ENCODE measurements around the gene LCN2.
"Not testable (repeated sequence)": the region's sequence is repeated elsewhere in the genome, so short reads cannot be mapped to it uniquely, and the experiment has no call there.

LCN2 gene

DNA sequence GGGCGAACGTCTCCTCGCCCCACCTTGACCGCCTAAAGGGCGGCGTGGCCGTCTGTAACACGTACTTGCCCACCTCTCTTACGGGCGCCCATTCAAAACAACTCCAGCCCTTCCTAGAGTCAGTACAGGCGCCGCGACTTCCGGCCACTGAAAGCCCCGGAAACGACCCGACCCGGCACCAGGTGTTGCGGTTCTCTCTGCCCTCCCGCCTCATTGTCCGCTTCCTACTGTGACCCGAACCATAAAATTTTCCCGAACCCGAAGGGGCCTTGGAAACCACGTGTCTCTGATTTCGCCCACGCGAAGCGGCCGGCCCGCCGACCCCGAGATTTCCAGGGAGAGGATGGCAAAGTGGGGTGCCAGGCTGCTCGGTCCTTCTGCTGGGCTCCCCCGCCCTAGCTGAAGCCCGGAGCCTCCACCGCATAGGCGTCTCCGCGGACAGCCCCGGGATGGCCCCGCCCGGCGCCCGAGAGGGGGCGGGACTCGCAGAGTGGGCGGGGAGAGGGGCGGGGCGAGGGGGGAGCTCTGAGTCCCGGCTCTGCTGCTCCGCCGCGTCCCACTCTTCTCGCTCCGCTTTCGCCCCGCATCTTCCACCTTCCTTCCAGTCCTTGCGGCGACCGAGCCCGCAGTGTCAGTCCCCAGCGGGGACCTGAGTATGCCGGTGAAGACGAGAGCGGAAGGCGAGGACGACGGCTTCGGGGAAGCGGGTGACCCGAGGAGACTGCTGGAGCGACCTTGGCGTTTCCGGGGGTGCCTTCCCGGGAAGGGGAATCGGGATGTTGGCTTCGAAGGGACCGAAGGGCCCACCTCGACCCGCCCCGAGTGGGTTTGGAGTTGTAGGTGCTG lies 21.0 kb upstream of the LCN2 start:
- DNase-seq (ENCODE audit: low read depth in 2 of 2, low spot score in 1 of 2): peak; percentile 65 to 66

DNA sequence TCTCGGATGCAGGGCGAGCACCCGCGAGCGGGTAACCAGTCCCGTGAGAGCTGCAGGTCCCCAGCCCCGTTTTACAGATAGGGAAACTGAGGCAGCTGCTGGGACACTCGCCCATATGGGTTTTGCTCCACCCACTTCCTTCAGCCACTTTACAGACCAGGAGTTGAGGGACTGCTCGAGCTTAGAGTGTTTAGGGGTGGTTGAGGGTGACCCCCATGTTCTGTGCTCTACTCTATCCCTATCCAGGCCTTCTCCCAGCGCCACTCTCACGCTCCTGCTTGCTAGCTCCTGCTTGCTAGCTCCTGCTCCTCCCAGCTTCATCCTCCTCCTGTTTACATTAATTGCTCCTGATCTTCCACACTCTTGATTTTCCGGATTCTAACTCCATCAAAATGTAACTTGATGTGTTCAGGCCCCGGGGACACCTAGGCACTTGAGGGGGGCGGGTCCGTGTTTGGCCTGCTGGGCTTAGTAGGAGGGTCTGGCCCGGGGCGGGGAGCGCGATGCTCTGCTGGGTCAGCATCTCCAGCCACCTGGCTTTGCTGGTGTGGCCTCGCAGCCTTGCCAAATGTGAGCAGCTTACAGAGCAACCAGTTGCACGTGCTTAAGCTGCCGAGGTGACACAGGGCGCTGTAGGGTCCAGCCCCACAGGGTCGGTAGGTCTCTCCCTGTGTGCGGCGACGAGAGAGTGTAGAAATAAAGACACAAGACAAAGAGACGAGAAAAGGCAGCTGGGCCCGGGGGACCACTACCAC lies 20.2 kb upstream of the LCN2 start:
- no peak for DNase-seq (ENCODE audit: low read depth in 2 of 2, low spot score in 1 of 2)

- DNase-seq (ENCODE audit: low read depth in 2 of 2, low spot score in 1 of 2): peak in 1 of 2 donors; percentile 27
These were observed 19.2 kb upstream of the LCN2 start for GRCh38 chr9:128129976-128130590.

DNA sequence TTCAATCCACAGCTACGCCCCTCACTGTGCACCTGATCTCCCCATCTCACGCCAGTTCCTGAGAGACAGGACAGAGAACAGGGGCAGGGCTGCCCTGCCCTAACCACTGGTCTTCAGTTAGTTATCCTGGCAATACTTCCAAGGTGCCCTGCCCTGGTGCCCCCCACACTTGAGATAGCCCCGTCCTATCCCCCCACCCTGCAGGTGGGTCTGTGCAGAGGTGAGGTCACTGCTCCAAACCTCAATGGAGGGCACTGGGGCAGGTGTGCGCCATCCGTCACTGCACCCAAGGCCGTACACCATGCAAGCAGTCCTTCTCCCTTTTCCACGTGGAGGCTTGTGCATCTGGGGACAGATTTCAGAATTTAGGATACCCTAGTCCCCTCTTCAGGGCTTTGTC lies 18.6 kb upstream of the LCN2 start:
- not testable (repeated sequence) for DNase-seq (ENCODE audit: low read depth in 2 of 2, low spot score in 1 of 2)

DNA sequence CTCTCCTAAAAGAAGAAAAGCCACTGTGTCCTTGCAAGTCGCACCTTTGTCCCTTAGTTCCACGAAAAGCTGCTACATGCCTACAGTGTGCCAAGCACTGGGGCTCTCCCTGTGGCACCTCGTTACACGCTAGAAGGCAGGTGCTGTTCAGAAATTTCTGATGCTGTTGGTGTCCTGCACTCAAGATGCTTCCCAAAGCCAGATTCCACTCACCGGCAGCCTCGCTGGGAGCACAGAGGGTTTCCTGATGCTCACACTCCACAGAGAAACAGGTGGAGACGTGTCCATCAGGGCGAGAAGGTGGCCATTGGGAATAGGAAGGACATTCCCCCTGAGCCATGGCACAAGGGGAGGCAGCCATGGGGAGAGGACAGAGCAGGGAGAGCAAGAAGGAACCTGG lies 17.9 kb upstream of the LCN2 start:
- DNase-seq (ENCODE audit: low read depth in 2 of 2, low spot score in 1 of 2): not testable (repeated sequence)

GRCh38 chr9:128132139-128132538 lies 17.1 kb upstream of the LCN2 start:
- DNase-seq (ENCODE audit: low read depth in 2 of 2, low spot score in 1 of 2): not testable (repeated sequence)

DNA sequence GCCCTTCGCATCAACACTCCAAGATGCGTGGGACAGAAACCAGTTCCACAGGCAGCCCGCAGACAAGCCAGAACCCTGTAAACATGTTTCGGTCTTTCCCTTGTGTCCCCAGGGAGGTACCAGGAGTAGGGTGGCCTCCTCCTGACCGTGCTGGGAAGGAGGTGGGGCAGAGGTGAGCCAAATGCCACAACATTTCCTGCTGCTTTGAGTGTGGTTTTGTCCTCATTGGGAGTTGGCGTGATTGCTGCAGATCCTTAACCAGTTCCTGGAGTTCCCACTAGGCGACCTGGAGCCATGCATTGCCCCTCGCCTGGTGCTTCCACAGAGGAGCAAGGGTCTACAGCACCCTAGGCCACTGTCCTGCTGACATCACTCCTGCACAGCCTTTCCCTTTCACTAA lies 13.7 kb upstream of the LCN2 start:
- not testable (repeated sequence) for DNase-seq (ENCODE audit: low read depth in 2 of 2, low spot score in 1 of 2)

DNA sequence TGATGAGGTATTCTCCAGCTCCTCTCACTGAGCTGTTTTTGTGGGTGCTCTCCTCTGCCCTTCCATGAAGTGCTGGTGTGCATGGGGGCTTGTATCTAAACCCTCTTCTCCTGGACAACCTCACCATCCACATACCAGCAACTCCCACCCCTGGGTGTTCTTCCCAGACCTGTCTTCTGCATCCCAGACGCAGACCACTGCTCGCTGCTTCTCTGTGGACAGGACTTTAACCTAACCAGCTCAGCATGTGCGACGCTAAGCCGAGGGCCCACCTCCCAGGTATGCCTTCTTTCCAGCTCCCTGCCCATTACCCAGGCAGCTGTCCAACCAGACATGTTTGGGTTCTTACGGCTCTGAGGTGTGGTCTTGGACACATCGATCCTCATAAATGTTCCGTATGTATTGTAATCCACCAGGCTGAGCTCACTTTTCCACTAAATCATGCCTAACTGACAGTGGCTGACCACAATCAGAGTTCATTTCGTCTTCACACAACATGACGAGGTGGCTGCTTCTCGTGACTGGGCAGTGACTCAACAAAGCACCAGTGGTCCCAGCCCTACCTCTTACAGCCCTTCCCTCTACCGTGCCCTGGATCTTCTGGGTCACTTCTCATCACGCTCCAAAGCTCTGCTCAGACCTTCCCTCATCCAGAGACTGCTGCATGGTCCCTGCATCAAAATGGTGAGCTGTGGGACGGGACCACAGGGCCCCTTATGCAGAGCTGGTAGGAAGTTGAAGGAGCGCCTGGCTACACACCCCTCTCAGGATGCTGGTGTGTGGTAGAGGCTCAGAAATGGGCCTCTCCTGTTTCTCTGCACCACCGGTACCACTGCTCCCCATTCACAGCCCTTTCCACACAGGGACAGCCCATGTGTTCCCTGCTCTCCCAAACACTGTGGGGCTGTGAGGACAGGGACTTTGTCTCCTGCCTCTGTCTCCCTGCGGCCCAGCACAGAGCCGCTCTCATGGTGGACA lies 12.1 kb upstream of the LCN2 start:
- DNase-seq (ENCODE audit: low read depth in 2 of 2, low spot score in 1 of 2): no peak

- no peak for DNase-seq (ENCODE audit: low read depth in 2 of 2, low spot score in 1 of 2)
These were observed 11.3 kb upstream of the LCN2 start for GRCh38 chr9:128138001-128138400.

GRCh38 chr9:128139621-128140020 lies 9.6 kb upstream of the LCN2 start:
- no peak for DNase-seq (ENCODE audit: low read depth in 2 of 2, low spot score in 1 of 2)

DNA sequence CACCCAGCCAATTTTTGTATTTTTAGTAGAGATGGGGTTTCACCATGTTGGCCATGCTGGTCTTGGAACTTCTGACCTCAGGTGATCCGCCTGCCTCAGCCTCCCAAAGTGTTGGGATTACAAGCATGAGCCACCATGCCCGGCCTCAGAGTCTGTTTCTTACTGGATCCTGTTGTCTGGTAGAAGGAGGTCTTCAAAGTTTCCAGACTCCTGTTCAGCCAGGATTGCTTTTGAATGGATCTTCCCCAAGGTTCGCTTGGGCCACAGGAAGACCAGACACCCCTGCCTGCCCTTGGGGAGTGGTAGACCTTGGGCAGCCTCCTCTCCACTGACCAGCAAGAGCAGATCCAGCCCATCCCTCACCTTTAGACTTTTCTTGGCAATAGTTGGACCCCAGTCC lies 7.6 kb upstream of the LCN2 start:
- no peak for DNase-seq (ENCODE audit: low read depth in 2 of 2, low spot score in 1 of 2)

DNA sequence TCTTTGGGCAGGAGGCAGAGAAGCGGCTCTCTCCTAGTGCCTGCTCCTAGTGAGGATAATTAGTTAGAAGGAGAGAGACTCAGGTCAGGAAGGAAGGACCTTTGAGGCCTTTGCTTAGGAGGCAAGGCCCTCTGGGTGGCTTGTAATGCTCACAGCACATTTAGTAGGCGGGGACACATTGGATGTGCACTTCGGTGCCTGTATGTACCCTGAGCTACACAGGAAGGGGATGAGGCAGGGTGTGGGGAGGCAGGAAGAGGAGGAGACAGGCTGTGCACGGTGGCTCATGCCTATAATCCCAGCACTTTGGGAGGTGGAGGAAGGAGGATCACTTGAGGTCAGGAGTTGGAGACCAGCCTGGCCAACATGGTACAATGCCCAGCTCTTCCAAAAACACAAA lies 7.2 kb upstream of the LCN2 start:
- DNase-seq (ENCODE audit: low read depth in 2 of 2, low spot score in 1 of 2): no peak

GRCh38 chr9:128142596-128142995 lies 6.7 kb upstream of the LCN2 start:
- DNase-seq (ENCODE audit: low read depth in 2 of 2, low spot score in 1 of 2): no peak

GRCh38 chr9:128143525-128144238 lies 5.6 kb upstream of the LCN2 start:
- no peak for DNase-seq (ENCODE audit: low read depth in 2 of 2, low spot score in 1 of 2)

DNA sequence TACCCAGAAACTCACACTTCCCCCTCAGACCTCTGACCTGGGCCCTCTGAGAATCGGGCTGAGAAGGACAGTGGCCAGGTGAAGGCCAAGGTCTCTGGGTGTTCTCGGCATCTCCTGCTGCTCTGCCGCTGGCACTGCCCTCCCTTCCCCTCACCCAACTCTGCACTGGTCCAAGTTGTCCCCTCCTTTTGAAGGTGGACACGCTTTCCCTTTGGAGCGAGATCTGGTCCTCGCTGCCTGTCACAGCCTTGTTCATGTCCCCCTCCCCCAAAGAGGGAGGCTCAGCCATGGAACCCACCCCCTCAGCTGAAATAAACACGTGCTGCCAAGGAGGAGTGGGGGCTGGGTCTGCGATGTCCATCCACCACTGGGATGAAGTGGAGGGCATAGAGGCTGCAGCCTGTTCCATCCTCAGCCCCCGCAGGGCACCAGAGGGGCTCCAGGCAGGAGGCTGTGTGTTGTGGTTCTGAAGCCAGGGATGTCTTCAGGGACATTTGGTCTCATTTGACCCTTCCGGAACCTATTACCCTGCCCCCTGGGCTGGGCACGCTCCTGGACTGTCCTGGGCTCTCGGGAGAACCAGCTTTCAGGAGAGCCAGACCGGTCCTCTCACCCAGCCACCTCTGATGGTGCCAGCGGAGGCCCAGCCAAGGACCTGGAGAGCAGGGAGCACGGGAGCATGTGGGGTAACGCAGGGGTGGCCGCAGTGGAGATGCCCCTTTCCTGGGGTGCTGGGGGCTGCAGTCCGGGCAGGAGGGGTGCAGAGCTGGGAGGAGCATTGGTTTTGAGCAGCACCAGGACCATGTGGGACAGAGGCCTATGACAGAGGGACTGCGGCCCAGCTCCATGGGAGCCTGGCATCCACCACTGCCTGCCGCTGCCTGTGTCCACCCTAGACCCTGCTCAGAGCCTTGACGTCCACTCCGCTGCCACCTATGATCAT lies 4.7 kb upstream of the LCN2 start:
- DNase-seq (ENCODE audit: low read depth in 2 of 2, low spot score in 1 of 2): no peak

- DNase-seq (ENCODE audit: low read depth in 2 of 2, low spot score in 1 of 2): no peak
These were observed 3.7 kb upstream of the LCN2 start for GRCh38 chr9:128145536-128145935.

GRCh38 chr9:128145951-128146351 lies 3.3 kb upstream of the LCN2 start:
- no peak for DNase-seq (ENCODE audit: low read depth in 2 of 2, low spot score in 1 of 2)

GRCh38 chr9:128146591-128147120 lies 2.6 kb upstream of the LCN2 start:
- no peak for DNase-seq (ENCODE audit: low read depth in 2 of 2, low spot score in 1 of 2)

DNA sequence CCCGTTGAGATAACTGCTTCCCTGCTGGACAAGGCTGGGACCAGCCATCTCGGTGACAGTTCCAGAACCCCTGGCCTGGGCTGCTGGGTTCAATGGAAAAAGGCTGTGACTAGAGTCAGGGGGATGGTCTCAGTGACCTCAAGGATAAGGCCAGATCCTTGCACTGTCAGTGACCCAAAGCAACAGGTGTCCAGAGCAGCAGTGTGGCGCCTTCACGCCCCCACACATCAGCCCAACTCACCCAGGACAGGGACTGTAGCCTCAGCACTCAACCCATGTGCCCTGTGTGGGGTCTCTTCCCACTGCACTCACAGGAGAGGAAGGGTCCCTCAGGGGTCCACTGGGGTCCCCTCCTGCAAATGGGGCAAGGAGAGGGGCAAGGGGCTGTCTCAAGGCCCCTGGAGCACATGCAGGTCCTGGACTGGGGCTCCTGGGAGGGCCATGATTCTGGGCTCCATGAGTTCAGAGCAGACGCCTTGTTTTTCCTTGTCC lies 698 bp upstream of the LCN2 start:
- no peak for DNase-seq (ENCODE audit: low read depth in 2 of 2, low spot score in 1 of 2)
